ENCODE measurements around the gene PPP1R14D. TPM values are rescaled to one million over a fixed set of nuclear protein-coding genes. Genes with fewer than 3 reads are reported as not detected.

Gene PPP1R14D
- total RNA-seq, 2 experiments from 2014 or later: not detected

DNA sequence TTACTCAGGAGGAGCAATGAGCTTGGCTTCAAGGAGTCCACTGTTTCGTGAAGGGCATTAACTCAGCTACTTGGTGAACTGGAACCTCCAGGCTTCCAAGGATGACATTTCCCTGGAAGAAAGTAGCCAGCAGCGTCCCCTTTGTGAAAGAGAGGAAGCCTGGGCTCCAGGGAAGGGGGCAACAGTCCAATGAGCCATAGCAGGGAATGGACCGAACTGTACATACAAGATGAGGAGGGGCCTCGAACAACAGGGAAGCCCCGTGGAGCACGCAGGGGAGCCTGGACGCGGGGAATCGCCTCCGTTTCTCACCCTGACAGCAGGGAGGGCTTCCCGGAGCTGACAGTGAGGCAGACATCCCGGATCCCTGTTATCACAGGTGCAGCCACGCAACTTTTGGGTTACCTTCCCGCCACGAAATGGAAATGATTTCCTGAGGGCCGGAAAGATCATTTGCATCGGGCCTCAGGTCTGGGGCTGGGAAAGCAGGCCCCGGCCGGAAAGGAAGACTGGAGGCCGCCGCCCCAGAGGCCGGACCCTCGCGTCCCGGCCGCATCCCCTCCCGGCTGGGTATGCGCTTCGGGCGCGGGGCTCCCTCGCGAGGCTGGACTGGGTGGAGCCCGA lies 14.9 kb upstream of the PPP1R14D start:
- ChIA-PET CTCF (interaction anchor here (0.6 kb wide), 1 partner anchor 24 kb away, joined by 3 read pairs; no protein-coding TSS in a partner anchor), POLR2A (interaction anchor here (1.0 to 1.4 kb wide), 3 partner anchors 9 to 149 kb away, joined by 3 to 7 read pairs (median 6); partner anchors contain the start of gene RAD51)
- H3K36me3 ChIP-seq (ENCODE audit: insufficient read depth, low read length): no peaks in the 10 kb centered on the region
- H3K4me1 Mint-ChIP-seq (ENCODE audit: low read depth): peaks cover 34% of the 10 kb centered on the region
- peak overlapping the region; percentile 14 for H3K4me3 ChIP-seq (ENCODE audit: low read length)
- H3K4me1 ChIP-seq (ENCODE audit: insufficient read depth, low read length): peaks cover 42% of the 10 kb centered on the region
- peaks cover 0 to 10% of the 10 kb centered on the region in 2 experiments for H3K27me3 ChIP-seq (ENCODE audit: control insufficient read depth in 1 of 2, insufficient read depth in 2 of 2, low read length in 2 of 2)
- no peak for TF ChIP-seq CTCF (IDR thresholded peaks at IDR 0.05)
- H3K9me3 Mint-ChIP-seq: no peaks in the 10 kb centered on the region
- DNase-seq (no peak), ATAC-seq (ENCODE audit: poor library complexity) (no peak)
- no peaks in the 10 kb centered on the region for H3K9me3 ChIP-seq (ENCODE audit: control insufficient read depth in 1 of 2, insufficient read depth in 1 of 2, low read length in 2 of 2)
- H3K27me3 Mint-ChIP-seq: peaks cover 9% of the 10 kb centered on the region
- intact Hi-C loops (cut with DNase I, micrococcal nuclease): no loop called here
- H3K27ac Mint-ChIP-seq: no peak overlapping the region
- H3K36me3 Mint-ChIP-seq (ENCODE audit: low read depth): no peaks in the 10 kb centered on the region
- no peak overlapping the region for H3K27ac ChIP-seq (ENCODE audit: low read depth in 1 of 2, low read length in 2 of 2)
- peak overlapping the region; percentile 86 for H3K4me3 Mint-ChIP-seq

- H3K9me3 ChIP-seq (ENCODE audit: control insufficient read depth in 1 of 2, insufficient read depth in 1 of 2, low read length in 2 of 2): no peaks in the 10 kb centered on the region
- Mint-ChIP-seq H3K4me1 (ENCODE audit: low read depth) (peaks cover 20% of the 10 kb centered on the region), H3K9me3 (no peaks in the 10 kb centered on the region), H3K36me3 (ENCODE audit: low read depth) (no peaks in the 10 kb centered on the region), H3K27me3 (peaks cover 9% of the 10 kb centered on the region), H3K4me3 (peak overlapping the region; percentile 25), H3K27ac (no peak overlapping the region)
- CTCF ChIA-PET: no interaction called here
- POLR2A ChIA-PET: no interaction called here
- H3K4me3 ChIP-seq (ENCODE audit: low read length): no peak overlapping the region
- H3K36me3 ChIP-seq (ENCODE audit: insufficient read depth, low read length): no peaks in the 10 kb centered on the region
- no peak overlapping the region for H3K27ac ChIP-seq (ENCODE audit: low read depth in 1 of 2, low read length in 2 of 2)
- ATAC-seq (ENCODE audit: poor library complexity) (no peak), DNase-seq (no peak)
- TF ChIP-seq CTCF (IDR thresholded peaks at IDR 0.05): no peak
- intact Hi-C loops (cut with DNase I, micrococcal nuclease): no loop called here
- peaks cover 0 to 10% of the 10 kb centered on the region in 2 experiments for H3K27me3 ChIP-seq (ENCODE audit: control insufficient read depth in 1 of 2, insufficient read depth in 2 of 2, low read length in 2 of 2)
- peaks cover 31% of the 10 kb centered on the region for H3K4me1 ChIP-seq (ENCODE audit: insufficient read depth, low read length)
Observed at GRCh38 chr15:40841741-40842140, 13.2 kb upstream of the PPP1R14D start.

- intact Hi-C loops (cut with DNase I, micrococcal nuclease): no loop called here
- no peak for DNase-seq
- peaks cover 0 to 7% of the 10 kb centered on the region in 2 experiments for H3K27me3 ChIP-seq (ENCODE audit: control insufficient read depth in 1 of 2, insufficient read depth in 2 of 2, low read length in 2 of 2)
- ChIA-PET POLR2A (no interaction called here), CTCF (no interaction called here)
- no peak overlapping the region for H3K27ac ChIP-seq (ENCODE audit: low read depth in 1 of 2, low read length in 2 of 2)
- Mint-ChIP-seq H3K4me3 (no peak overlapping the region), H3K9me3 (no peaks in the 10 kb centered on the region), H3K27ac (no peak overlapping the region), H3K4me1 (ENCODE audit: low read depth) (peaks cover 5% of the 10 kb centered on the region), H3K36me3 (ENCODE audit: low read depth) (no peaks in the 10 kb centered on the region), H3K27me3 (peaks cover 5% of the 10 kb centered on the region)
- no peaks in the 10 kb centered on the region for H3K9me3 ChIP-seq (ENCODE audit: control insufficient read depth in 1 of 2, insufficient read depth in 1 of 2, low read length in 2 of 2)
- H3K4me3 ChIP-seq (ENCODE audit: low read length): no peak overlapping the region
- ATAC-seq (ENCODE audit: poor library complexity): no peak
- peaks cover 5% of the 10 kb centered on the region for H3K4me1 ChIP-seq (ENCODE audit: insufficient read depth, low read length)
- H3K36me3 ChIP-seq (ENCODE audit: insufficient read depth, low read length): no peaks in the 10 kb centered on the region
- no peak for TF ChIP-seq CTCF (IDR thresholded peaks at IDR 0.05)
Observed at GRCh38 chr15:40838756-40839155, 10.2 kb upstream of the PPP1R14D start.

All from CD4-positive, alpha-beta T cell (primary cell).